ENCODE measurements around the gene ADGRV1.
A peak's percentile ranks its signal among the peaks of the same experiment; 100 is the strongest.

ADGRV1 gene

DNA sequence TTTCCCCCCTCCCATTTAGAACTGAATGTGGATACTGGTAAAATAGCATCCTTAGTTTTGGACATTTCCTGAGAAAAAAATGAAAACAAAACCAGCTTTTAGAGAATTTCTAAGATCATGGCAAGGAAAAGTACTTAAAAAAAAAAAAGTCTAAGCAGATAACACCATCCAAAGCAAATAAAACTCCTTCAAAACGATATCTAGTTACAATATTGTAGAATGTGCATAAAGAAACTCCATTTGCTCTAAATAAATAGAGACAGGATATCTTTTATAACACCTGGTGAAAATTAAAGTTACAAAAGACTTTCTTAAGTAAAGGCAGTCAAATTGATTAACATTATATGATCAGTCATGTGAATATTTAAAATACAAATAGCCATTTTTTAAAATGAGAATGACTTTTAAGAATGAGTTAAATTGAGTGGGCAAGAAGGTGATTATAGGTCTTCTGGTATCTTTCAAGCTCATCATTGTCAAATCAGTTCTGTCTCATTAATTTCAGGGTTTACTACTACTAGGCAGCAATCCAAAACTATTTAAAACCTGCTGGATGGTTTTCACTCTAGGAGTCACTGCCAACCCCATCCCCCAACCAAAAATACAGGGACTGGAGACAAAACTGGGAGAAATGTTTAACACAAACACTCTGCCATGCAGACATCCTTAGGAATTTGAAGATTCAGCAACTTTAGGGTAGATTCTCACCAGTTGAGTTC is 382.6 kb downstream of the ADGRV1 start:
- no peak for ATAC-seq (replicated peaks)
- Mint-ChIP-seq H3K4me3 (no peak overlapping the region), H3K9me3 (no peaks in the 10 kb centered on the region), H3K36me3 (ENCODE audit: insufficient read depth) (no peaks in the 10 kb centered on the region), H3K27me3 (peaks cover 0 to 3% of the 10 kb centered on the region in 2 donors), H3K27ac (peak overlapping the region in 1 of 2 donors; percentile 42), H3K4me1 (ENCODE audit: low read depth in 2 of 2) (peaks cover 4% of the 10 kb centered on the region in 2 donors)
- no peak for DNase-seq

DNA sequence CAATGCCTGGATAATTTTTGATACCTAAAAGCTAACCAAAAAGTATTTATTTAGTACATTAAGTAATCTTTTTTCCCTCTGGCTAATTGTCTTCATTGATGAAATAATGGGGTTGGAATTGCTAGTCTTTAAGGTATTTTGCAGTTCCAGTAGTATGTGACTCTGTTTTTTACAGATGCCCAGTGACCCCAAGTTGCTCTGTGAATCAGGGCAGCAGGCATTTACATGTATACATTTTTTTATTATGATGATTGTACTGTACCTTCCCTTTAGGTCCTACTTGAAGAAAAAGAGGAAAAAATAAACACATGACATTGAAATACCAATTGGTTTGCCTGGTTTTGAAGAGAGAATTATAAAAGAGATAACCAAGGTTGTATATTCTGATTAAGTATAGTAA is 385.5 kb downstream of the ADGRV1 start:
- DNase-seq (no peak), ATAC-seq (replicated peaks) (no peak)
- Mint-ChIP-seq H3K27me3 (peaks cover 17 to 22% of the 10 kb centered on the region in 2 donors), H3K27ac (no peak overlapping the region), H3K9me3 (peaks cover 0 to 2% of the 10 kb centered on the region in 2 donors), H3K36me3 (ENCODE audit: insufficient read depth) (no peaks in the 10 kb centered on the region), H3K4me1 (ENCODE audit: low read depth in 2 of 2) (peaks cover 4% of the 10 kb centered on the region in 2 donors), H3K4me3 (no peak overlapping the region)

DNA sequence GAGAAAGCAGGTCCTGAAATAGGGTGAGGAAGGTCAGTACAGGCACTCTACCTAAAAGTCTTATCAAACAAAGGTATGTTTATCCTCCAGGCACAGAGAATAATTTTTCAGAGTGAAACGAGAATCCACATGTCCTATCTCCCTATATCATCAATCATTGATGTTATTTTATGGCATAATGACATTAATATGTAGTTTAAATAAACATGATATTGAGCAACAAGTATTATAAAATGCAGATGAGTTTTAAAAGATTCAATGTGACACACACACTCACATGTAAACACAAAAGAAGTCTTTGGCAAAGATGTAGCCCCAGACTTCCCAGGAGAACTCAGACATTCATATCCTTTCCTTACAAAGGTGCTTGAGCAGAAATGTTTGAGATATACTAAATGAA is 389.1 kb downstream of the ADGRV1 start:
- DNase-seq, result no peak
- Mint-ChIP-seq H3K27me3 (peaks cover 32 to 34% of the 10 kb centered on the region in 2 donors), H3K4me3 (no peak overlapping the region), H3K36me3 (ENCODE audit: insufficient read depth) (no peaks in the 10 kb centered on the region), H3K27ac (no peak overlapping the region), H3K4me1 (ENCODE audit: low read depth in 2 of 2) (no peaks in the 10 kb centered on the region), H3K9me3 (peaks cover 0 to 2% of the 10 kb centered on the region in 2 donors)
- ATAC-seq (replicated peaks), result no peak

DNA sequence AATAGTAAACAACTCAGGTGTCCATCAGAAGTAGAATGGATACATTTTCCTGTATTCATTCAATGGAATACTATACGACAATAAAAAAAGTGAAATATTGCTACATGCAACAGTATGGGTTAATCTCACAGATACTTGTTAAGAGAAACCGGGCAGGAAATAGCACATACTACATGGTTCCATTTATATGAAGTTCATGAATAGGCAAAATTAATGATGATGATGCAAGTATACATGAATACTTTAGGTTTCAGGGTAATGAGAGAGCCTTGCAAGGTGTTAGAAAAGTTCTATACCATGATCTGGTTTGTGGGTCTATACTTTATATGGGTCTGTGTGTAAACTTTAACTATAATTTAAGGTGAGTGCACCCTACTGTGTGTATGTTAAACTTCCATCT is 390.4 kb downstream of the ADGRV1 start:
- Mint-ChIP-seq H3K4me1 (ENCODE audit: low read depth in 2 of 2) (no peaks in the 10 kb centered on the region), H3K9me3 (peaks cover 0 to 2% of the 10 kb centered on the region in 2 donors), H3K27ac (no peak overlapping the region), H3K27me3 (peaks cover 36 to 41% of the 10 kb centered on the region in 2 donors), H3K36me3 (ENCODE audit: insufficient read depth) (no peaks in the 10 kb centered on the region), H3K4me3 (no peak overlapping the region)
- no peak for DNase-seq
- no peak for ATAC-seq (replicated peaks)

DNA sequence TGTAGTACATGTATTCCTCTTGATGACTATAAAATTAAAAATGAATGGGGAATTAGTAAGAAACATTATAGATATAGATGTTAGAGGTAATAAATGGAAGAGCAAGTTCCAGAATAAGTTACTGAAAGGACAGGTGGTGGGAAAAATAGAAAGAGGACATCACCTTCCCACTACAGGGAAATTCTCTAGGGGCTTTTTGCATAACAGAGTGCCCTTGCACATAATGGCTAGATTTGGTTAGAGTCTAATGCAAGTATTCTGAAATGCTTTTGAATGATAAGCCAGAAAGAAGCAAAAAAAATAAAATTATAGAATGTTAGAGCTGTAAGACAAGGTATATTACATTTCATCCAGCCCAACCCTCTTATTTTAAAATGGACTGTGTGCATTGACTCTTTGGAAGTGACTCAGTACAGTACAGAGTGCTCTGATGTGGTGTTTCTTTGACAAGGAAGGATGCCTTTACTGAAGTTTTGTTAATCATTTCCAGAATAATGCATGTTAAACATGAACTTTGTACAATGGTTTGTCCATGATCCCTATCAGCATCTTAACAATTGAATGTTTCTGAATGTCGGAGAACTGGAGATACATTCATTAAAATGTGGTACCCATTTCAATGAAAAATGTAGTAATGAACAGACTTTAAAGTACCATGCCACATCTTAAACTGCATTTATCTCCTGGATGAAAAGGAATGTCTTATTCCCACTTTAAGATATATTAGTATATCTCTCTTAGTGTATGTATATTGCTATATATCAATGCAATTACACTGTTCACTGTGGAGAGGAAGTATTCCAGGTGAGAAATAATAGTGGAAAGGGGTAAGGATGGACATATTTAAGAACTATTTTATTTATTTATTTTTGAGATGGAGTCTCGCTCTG is 391.1 kb downstream of the ADGRV1 start:
- DNase-seq (no peak), ATAC-seq (replicated peaks) (no peak)
- peaks cover 36 to 41% of the 10 kb centered on the region in 2 donors for H3K27me3 Mint-ChIP-seq
- H3K27ac Mint-ChIP-seq, result no peak overlapping the region
- no peak overlapping the region for H3K4me3 Mint-ChIP-seq
- no peaks in the 10 kb centered on the region for H3K4me1 Mint-ChIP-seq (ENCODE audit: low read depth in 2 of 2)
- H3K9me3 Mint-ChIP-seq, result peaks cover 0 to 2% of the 10 kb centered on the region in 2 donors
- no peaks in the 10 kb centered on the region for H3K36me3 Mint-ChIP-seq (ENCODE audit: insufficient read depth)

DNA sequence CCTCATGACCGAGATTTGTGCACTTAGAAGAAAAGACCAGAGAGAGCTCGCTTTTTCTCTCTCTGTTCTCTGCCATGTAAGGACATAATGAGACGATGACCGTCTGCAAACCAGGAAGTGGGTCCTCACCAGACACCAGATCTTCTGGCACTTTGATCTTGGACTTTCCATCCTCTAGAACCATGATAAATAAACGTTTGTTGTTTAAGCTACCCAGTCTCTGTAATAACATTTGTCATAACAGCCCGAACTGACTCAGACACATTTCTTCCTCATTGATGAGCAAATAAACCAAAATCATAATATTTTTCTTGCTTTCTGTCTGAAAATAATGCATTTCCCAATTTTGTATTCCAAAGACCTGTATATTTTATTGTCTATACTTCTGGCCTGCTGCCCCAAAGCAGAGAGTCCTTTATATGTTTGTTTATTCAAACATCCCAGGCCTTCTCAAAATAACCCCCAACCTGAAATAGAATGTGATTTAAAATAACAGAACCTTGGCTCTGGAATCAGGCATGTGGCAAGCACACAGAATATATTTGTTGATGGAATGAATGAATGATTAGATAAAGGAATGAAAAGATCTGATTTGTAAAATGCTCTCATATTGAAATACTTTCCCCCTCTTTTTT is 396.5 kb downstream of the ADGRV1 start:
- DNase-seq, result no peak
- Mint-ChIP-seq H3K4me1 (ENCODE audit: low read depth in 2 of 2) (no peaks in the 10 kb centered on the region), H3K4me3 (no peak overlapping the region), H3K27ac (no peak overlapping the region), H3K36me3 (ENCODE audit: insufficient read depth) (no peaks in the 10 kb centered on the region), H3K9me3 (no peaks in the 10 kb centered on the region), H3K27me3 (peaks cover 21 to 27% of the 10 kb centered on the region in 2 donors)
- ATAC-seq (replicated peaks), result no peak

DNA sequence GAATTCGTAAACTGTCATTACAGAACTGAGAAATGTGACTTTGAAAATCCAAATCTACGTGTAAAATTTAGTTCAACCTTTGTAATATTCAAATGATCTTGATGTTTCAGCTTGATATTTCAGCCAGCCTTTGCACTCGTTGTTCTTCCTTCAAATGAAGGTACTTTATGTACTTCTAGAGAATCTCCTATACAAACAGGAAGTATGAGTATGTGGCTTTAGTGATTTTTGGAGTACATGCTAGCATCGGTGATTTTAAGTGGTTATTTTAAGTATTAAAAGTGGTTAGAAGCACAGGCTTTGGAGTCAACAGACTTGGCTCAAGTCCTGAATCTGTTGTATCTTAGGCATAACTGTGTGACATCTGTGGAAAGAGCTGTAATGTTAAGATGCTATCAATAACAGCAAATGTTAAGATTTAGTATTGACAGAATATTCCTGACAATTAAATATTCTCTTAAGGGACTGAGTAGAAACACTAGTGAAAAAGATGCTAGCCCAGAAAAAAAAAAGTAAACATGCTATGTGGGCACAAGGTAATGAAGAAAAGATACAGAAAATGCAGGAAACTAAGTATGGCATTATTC is 398.0 kb downstream of the ADGRV1 start:
- Mint-ChIP-seq H3K4me3 (no peak overlapping the region), H3K27ac (no peak overlapping the region), H3K27me3 (peaks cover 21 to 22% of the 10 kb centered on the region in 2 donors), H3K9me3 (no peaks in the 10 kb centered on the region), H3K4me1 (ENCODE audit: low read depth in 2 of 2) (no peaks in the 10 kb centered on the region), H3K36me3 (ENCODE audit: insufficient read depth) (no peaks in the 10 kb centered on the region)
- ATAC-seq (replicated peaks) (no peak), DNase-seq (no peak)

DNA sequence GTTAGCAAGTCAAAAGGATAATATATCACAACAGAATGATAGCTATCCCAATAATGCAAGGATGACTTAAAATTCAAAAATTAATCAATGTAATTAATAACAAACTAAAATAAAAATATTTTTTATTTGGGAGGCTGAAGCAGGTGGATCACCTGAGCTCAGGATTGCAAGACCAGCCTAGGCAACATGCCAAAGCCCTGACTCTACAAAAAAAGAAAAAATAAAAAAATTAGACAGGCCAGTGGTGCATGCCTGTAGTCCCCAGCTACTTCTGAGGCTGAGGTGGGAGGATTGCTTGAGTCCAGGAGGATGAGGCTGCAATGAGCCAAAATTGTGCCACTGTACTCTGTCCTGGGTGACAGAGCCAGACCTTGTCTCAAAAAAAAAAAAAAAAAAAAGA is 399.3 kb downstream of the ADGRV1 start:
- Mint-ChIP-seq H3K27me3 (peaks cover 9 to 12% of the 10 kb centered on the region in 2 donors), H3K36me3 (ENCODE audit: insufficient read depth) (no peaks in the 10 kb centered on the region), H3K4me1 (ENCODE audit: low read depth in 2 of 2) (no peaks in the 10 kb centered on the region), H3K4me3 (no peak overlapping the region), H3K27ac (no peak overlapping the region), H3K9me3 (no peaks in the 10 kb centered on the region)
- no peak for ATAC-seq (replicated peaks)
- no peak for DNase-seq

DNA sequence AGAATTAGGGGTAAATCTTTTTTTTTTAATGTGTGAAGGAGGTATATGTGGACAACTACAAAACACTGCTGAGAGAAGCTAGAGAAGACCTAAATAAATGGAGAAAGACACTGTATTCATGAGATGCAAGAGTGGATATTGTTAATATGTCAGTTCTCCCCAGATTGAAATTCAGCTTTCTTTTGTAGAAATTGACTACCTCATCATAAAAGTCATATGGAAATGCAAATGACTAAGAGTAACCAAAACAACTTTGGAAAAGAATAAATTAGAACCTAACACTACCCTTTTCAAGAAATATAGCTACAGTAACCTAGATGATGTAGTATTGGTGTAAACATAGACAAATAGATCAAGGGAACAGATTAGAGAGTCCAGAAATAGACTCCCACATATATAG is 400.7 kb downstream of the ADGRV1 start:
- Mint-ChIP-seq H3K4me1 (ENCODE audit: low read depth in 2 of 2) (no peaks in the 10 kb centered on the region), H3K27me3 (peaks cover 7 to 8% of the 10 kb centered on the region in 2 donors), H3K36me3 (ENCODE audit: insufficient read depth) (no peaks in the 10 kb centered on the region), H3K27ac (no peak overlapping the region), H3K4me3 (no peak overlapping the region), H3K9me3 (no peaks in the 10 kb centered on the region)
- ATAC-seq (replicated peaks) (no peak), DNase-seq (no peak)

DNA sequence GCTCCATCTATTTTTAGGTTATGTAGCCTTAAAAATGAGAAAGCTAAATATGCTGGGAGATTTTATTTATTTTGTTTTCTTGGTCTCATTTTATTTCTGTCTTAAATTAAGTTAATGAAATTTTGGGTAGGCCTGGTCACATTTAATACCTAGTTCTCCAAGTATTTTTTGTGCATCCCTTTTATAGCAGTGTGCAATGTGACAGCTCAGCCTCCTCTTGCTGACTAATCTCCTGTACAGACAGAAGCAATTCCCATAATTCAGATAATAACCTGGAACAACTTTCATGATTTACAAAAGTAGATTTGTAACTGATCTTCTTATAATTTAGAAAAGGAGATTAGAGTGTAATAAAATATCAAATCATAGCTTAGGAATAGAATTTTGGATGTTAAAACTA is 403.9 kb downstream of the ADGRV1 start:
- no peaks in the 10 kb centered on the region for H3K4me1 Mint-ChIP-seq (ENCODE audit: low read depth in 2 of 2)
- no peak overlapping the region for H3K27ac Mint-ChIP-seq
- no peak for DNase-seq
- ATAC-seq (replicated peaks), result no peak
- peaks cover 14 to 22% of the 10 kb centered on the region in 2 donors for H3K27me3 Mint-ChIP-seq
- H3K36me3 Mint-ChIP-seq (ENCODE audit: insufficient read depth), result no peaks in the 10 kb centered on the region
- no peaks in the 10 kb centered on the region for H3K9me3 Mint-ChIP-seq
- no peak overlapping the region for H3K4me3 Mint-ChIP-seq

DNA sequence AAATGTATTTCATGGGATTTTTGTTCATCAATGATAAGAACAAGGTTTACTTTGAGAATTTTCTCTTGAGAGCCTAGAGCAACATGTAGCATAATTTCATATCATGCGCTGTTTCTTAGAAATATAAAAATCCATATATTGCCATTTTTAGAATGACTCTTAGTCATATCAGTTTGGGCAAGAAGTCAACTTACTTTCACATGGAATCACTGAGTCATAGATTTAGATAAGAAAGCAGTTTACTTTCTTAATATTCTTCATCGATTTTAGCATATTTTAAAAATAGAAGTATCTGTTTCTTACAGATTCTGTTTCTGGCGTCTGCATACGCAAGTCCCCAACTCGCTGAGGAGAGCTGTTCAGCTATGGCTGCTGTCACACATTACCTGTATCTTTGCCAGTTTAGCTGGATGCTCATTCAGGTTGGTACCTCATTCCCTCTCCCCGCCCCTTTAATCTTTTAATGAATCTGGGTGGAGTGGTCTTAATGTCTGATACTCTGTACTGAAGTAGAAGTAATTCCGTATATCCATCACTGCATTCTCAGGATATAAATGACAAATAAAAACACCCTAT is 406.6 kb downstream of the ADGRV1 start:
- peaks cover 14 to 22% of the 10 kb centered on the region in 2 donors for H3K27me3 Mint-ChIP-seq
- no peaks in the 10 kb centered on the region for H3K9me3 Mint-ChIP-seq
- H3K27ac Mint-ChIP-seq, result no peak overlapping the region
- no peak for ATAC-seq (replicated peaks)
- H3K4me1 Mint-ChIP-seq (ENCODE audit: low read depth in 2 of 2), result no peaks in the 10 kb centered on the region
- H3K36me3 Mint-ChIP-seq (ENCODE audit: insufficient read depth), result no peaks in the 10 kb centered on the region
- no peak overlapping the region for H3K4me3 Mint-ChIP-seq
- no peak for DNase-seq

DNA sequence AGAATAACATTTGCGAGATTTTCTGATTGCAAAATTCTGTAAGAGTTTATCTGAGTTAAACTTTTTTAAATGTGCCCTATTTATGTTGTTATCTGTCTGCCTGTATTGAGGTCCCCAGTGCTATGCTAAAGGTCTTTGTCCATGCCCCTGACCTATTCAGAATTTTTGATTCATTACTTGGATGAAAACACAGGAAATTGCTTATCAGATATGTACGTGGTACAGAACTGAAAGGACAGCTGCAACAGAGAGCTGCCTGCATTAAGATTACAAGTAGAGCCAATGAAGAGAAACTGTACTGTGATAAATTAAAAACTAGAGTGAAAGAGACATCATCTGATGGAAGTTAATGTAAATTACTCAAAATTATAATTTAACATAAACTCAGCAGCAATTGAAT is 408.8 kb downstream of the ADGRV1 start:
- Mint-ChIP-seq H3K27me3 (peaks cover 23 to 31% of the 10 kb centered on the region in 2 donors), H3K4me3 (no peak overlapping the region), H3K27ac (no peak overlapping the region), H3K9me3 (no peaks in the 10 kb centered on the region), H3K36me3 (ENCODE audit: insufficient read depth) (no peaks in the 10 kb centered on the region), H3K4me1 (ENCODE audit: low read depth in 2 of 2) (no peaks in the 10 kb centered on the region)
- DNase-seq (no peak), ATAC-seq (replicated peaks) (no peak)

DNA sequence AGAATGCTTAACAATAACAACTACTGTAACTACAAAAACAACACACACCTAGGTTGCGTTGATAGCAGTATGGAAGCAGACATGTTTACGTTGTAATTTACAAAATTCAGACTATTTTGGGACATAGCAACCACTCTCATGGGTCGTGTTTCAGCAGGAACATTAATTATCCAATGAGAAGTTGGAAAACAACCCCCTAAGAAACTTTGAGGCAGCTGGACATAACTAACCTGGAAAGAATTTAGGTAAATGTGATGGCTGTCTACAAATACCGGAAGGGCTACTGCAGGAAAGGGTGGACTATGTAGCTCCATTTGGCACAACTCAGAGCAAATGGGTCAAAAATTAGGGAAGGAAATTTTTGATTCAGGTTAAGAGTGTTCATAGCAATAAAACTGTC is 409.3 kb downstream of the ADGRV1 start:
- no peaks in the 10 kb centered on the region for H3K4me1 Mint-ChIP-seq (ENCODE audit: low read depth in 2 of 2)
- no peaks in the 10 kb centered on the region for H3K36me3 Mint-ChIP-seq (ENCODE audit: insufficient read depth)
- H3K27ac Mint-ChIP-seq, result no peak overlapping the region
- ATAC-seq (replicated peaks) (no peak), DNase-seq (no peak)
- H3K4me3 Mint-ChIP-seq, result no peak overlapping the region
- peaks cover 23 to 34% of the 10 kb centered on the region in 2 donors for H3K27me3 Mint-ChIP-seq
- no peaks in the 10 kb centered on the region for H3K9me3 Mint-ChIP-seq

Measured in effector memory CD8-positive, alpha-beta T cell (primary cell).